Osteocyte (in vitro differentiated cells): Measurements from ENCODE around the gene GLG1. TPM values are rescaled to one million over a fixed set of nuclear protein-coding genes. Genes with fewer than 3 reads are reported as not detected.

Source experiments
- DNase-seq: peaks from one replicate; pipeline ENCODE4 v3.0.0; 2021; ENCODE audit warnings: mixed read lengths; ENCODE audit not compliant: unreplicated experiment; ENCODE audit errors: extremely low spot score
- H3K27ac Mint-ChIP-seq: one replicate; pipeline ENCODE4 v1.8.0; 2021; ENCODE audit warnings: mild to moderate bottlenecking, mixed read lengths; ENCODE audit not compliant: unreplicated experiment
- H3K27me3 Mint-ChIP-seq: one replicate; pipeline ENCODE4 v1.8.0; 2021; ENCODE audit warnings: mixed read lengths; ENCODE audit not compliant: unreplicated experiment
- H3K36me3 Mint-ChIP-seq: one replicate; pipeline ENCODE4 v1.8.0; 2021; ENCODE audit warnings: mixed read lengths; ENCODE audit not compliant: unreplicated experiment
- H3K4me1 Mint-ChIP-seq: one replicate; pipeline ENCODE4 v1.8.0; 2021; ENCODE audit warnings: mixed read lengths; ENCODE audit not compliant: unreplicated experiment
- H3K4me3 Mint-ChIP-seq: one replicate; pipeline ENCODE4 v1.8.0; 2021; ENCODE audit warnings: mild to moderate bottlenecking, moderate library complexity, mixed read lengths; ENCODE audit not compliant: unreplicated experiment
- H3K9me3 Mint-ChIP-seq: one replicate; pipeline ENCODE4 v1.8.0; 2021; ENCODE audit warnings: mixed read lengths; ENCODE audit not compliant: unreplicated experiment
- total RNA-seq: library from RNA; stranded (reverse); gene quantifications from 2 replicates; pipeline ENCODE4 v1.2.1, GENCODE V29; 2021
- TF ChIP-seq, protein P1 (sequence below): fragments of 200-600 bp; sonication (generic); IDR thresholded peaks from 2 replicates; pipeline ENCODE4 v1.5.0; 2021; ENCODE audit warnings: antibody characterized with exemption, mild to moderate bottlenecking, moderate library complexity

The GLG1 gene
- total RNA-seq, 1 donor from 2014 or later, result 241 TPM

DNA sequence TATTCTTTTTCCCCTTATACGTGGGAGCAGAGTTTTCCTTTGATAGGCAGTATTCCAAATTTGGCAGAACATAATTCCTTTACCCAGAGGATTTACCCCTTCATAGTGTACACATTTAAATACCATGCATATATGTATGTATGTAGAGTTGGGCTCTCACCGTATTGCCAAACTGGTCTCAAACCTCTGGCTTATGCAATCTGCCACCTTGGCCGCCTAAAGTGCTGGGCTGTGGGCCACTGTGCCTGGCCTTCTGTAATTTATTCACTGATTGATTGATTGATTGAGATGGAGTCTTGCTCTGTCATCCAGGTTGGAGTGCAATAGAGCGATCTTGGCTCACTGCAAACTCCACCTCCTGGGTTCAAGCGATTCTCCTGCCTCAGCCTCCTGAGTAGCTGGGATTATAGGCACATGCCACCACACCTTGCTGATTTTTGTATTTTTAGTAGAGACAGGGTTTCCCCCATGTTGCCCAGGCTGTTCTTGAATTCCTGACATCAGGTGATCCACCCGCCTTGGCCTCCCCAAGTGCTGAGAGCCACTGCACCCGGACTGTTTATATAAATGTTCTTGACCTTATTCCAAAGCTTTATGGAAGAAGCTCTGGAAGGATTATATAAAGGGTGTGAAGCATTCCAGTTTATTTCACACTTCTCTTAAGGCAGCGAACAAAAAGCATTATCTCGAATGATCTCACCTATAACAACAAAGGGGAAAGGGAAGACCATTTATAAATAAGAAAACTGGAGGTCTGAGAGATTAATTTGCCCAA, 14.9 kb downstream of the GLG1 start:
- H3K27ac Mint-ChIP-seq, result peak overlapping the region; percentile 27
- TF ChIP-seq, protein P1, sequence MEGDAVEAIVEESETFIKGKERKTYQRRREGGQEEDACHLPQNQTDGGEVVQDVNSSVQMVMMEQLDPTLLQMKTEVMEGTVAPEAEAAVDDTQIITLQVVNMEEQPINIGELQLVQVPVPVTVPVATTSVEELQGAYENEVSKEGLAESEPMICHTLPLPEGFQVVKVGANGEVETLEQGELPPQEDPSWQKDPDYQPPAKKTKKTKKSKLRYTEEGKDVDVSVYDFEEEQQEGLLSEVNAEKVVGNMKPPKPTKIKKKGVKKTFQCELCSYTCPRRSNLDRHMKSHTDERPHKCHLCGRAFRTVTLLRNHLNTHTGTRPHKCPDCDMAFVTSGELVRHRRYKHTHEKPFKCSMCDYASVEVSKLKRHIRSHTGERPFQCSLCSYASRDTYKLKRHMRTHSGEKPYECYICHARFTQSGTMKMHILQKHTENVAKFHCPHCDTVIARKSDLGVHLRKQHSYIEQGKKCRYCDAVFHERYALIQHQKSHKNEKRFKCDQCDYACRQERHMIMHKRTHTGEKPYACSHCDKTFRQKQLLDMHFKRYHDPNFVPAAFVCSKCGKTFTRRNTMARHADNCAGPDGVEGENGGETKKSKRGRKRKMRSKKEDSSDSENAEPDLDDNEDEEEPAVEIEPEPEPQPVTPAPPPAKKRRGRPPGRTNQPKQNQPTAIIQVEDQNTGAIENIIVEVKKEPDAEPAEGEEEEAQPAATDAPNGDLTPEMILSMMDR, result no peak
- H3K4me1 Mint-ChIP-seq, result peaks cover 42% of the 10 kb centered on the region
- H3K9me3 Mint-ChIP-seq, result no peaks in the 10 kb centered on the region
- H3K4me3 Mint-ChIP-seq, result no peak overlapping the region
- peaks cover 8% of the 10 kb centered on the region for H3K36me3 Mint-ChIP-seq
- H3K27me3 Mint-ChIP-seq, result no peaks in the 10 kb centered on the region
- DNase-seq, result no peak

DNA sequence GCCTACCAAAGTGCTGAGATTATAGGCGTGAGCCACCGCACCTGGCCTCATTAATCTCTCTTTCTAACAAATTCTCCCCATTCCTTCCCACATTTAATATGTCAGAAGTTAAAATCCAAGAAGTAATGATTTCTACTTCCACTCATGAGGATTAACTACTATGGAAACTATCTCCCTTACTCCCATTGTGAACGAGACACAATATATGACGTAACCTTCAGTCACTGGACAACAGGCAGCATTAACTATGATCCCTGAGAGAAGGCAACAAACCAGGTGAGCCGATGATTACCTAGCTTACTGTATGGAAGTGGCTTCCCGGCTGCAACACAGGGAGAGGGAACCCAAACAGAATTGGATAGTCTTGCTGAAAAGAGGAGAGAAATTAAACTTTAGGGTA, 20.0 kb downstream of the GLG1 start:
- Mint-ChIP-seq H3K36me3 (peaks cover 2% of the 10 kb centered on the region), H3K4me1 (peaks cover 36% of the 10 kb centered on the region), H3K4me3 (no peak overlapping the region), H3K9me3 (no peaks in the 10 kb centered on the region), H3K27me3 (no peaks in the 10 kb centered on the region), H3K27ac (no peak overlapping the region)
- no peak for DNase-seq
- TF ChIP-seq, protein P1, result no peak

- Mint-ChIP-seq H3K9me3 (no peaks in the 10 kb centered on the region), H3K4me3 (no peak overlapping the region), H3K36me3 (peaks cover 2% of the 10 kb centered on the region), H3K27me3 (no peaks in the 10 kb centered on the region), H3K4me1 (peaks cover 38% of the 10 kb centered on the region), H3K27ac (peak overlapping the region; percentile 23)
- no peak for DNase-seq
- TF ChIP-seq, protein P1, result no peak
These were observed 21.0 kb downstream of the GLG1 start for GRCh38 chr16:74585846-74586443.

- Mint-ChIP-seq H3K36me3 (peaks cover 2% of the 10 kb centered on the region), H3K27me3 (no peaks in the 10 kb centered on the region), H3K9me3 (no peaks in the 10 kb centered on the region), H3K4me1 (peaks cover 45% of the 10 kb centered on the region), H3K4me3 (peak overlapping the region; percentile 36), H3K27ac (peak overlapping the region; percentile 86)
- DNase-seq, result no peak
- TF ChIP-seq, protein P1, result no peak
These were observed 22.8 kb downstream of the GLG1 start for GRCh38 chr16:74583926-74584666.

- Mint-ChIP-seq H3K36me3 (peaks cover 2% of the 10 kb centered on the region), H3K4me3 (no peak overlapping the region), H3K27ac (peak overlapping the region; percentile 89), H3K9me3 (no peaks in the 10 kb centered on the region), H3K27me3 (no peaks in the 10 kb centered on the region), H3K4me1 (peaks cover 45% of the 10 kb centered on the region)
- no peak for DNase-seq
- TF ChIP-seq, protein P1, result no peak
These were observed 23.9 kb downstream of the GLG1 start for GRCh38 chr16:74582970-74583369.
